GM21576 (cell line): ENCODE results near the gene CEL.

Source experiments
- ATAC-seq: cut with Tn5 transposase; IDR thresholded peaks from one replicate; pipeline ENCODE4 v1.9.1; 2021; ENCODE audit warnings: mild to moderate bottlenecking, moderate library complexity; ENCODE audit not compliant: unreplicated experiment

The CEL gene

DNA sequence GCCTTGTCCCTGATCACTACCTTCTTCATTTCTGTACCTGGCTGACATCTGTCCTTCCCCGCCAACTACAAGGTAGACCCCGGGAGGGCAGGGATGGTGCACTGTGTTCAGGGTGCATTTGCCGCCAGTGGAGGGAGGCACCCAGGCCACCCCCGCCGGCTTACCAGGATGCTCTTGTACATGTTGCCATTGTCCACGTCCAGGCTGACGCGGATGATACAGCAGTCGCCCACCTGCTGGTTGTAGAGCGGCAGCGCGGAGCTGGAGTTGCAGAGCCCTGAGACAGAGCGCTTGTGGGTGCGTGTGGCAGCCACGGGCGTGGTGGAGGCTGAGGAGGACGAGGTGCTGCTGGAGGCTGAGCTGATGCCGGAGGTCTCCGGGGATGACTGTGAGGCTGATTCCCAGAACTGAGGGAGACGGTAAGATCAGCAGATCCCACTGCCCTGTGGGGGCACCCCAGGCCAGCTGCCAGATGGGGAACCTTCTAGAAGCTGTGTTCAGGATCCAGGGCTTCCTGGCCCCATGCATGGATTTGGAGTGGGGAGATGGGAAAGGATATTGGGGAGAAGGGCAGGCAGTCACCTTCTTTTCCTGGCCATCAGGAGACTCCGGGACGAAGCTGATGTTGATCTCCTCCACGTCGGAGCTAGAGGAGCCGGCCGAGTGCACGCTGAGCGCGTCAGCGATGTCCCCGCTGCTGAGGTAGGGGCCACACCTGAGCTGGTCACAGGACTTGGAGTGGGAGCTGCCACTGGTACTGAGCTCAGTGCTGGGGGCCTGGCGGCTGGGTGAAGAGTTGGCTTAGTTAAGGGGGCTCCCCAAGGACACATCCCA, 39.8 kb downstream of the CEL start:
- ATAC-seq: no peak

DNA sequence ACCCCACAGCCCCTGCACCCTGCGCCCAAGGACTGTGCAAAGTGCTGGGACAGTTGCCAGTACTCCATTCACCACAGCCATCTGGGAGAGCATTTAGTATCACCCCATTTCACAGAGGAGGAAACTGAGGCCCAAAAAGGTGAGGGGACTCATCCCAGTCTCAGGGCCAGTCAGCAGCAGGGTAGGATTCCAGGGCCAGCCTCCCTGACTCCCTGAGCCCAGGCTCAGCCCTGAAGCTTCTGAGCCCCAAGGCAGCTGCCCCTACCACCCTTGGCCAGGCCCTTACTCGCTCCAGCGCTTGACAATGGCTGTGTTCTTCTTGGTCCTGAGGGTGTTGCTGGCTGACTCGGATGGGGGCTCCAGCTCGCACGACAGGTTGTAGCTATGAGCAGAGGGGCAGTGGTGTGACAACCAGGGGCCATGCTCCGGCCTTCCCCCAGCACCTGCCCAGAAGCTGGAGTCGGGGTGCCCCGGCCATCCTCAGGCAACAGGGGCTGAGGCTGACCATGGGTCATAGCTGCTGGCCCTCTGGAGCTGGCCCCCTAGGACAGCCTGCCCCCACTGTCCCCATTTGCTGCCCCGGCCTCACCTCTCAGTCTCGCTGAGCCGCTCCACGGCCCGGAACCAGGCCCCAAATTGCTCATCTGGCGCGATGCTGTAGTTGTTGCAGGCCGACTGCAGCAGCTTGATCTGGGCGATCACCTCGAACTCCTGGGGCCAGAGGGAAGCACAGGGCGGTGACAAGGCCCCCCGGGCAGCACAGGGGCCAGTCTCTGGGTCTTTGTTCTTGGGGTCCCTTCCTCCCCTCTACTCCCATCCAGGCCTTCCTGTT, 40.6 kb downstream of the CEL start:
- no peak for ATAC-seq

DNA sequence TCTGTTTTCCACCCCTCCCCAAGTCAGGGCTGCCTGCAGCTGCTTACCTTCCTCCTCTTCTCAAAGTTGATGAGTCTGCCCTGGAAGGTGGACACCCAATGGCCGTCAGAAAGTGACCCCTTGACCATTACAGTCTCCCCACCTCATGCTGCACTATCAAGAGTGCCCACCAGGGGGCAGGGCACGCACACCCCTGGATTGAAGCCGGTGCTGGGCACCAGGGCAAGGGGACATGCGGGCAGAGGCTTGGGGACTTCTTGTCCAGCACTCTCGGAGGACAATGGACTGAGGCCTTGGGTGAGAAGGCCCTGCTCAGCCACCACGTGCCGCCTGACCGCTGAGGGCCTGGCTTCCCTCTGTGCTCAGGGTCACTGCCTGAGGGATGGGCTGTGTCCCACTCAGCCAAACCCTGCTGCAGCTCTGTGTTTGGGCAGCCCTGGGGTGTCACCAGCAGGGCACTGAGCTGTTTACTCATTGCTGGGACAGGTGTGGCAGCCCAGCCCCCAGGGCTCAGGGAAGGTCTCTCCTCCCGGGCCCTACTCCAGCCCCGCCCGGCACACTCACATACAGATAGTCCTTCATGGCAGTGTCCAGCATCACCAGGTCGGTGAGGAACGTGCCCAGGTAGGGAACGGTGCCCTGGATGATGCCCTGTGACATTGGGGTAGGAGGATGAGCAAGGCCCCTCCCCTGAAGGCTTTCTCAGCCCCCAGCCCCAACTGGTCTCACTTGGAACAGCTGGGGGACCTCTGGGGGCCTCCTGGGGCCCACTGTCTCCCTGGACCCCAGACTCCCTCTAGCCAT, 41.6 kb downstream of the CEL start:
- ATAC-seq: no peak

DNA sequence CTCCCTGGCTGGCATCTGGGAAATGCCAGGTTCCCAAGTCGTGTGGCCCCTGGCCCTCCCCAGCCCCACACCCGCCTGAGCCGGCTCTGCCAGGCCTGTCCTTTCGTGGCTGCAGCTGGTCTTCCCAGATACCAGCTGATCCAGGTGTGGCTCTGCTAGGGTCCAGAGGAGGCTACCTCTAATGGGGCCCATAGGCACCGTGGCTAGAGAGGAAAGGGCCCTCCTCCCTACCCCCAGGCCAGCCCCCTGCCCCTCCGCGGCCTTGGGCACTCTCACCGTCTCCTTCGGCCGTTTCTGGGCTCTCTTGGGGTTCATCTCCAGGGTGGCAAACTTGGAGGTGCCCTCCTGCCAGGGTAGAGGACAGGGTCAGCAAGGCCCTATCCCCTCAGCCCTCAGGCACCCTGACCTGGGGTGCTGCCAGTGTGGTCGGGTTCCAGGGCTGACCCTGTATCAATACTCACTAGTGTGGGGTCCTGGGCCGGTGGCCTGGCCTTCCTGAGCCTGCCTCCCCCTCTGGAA, 42.3 kb downstream of the CEL start:
- no peak for ATAC-seq

DNA sequence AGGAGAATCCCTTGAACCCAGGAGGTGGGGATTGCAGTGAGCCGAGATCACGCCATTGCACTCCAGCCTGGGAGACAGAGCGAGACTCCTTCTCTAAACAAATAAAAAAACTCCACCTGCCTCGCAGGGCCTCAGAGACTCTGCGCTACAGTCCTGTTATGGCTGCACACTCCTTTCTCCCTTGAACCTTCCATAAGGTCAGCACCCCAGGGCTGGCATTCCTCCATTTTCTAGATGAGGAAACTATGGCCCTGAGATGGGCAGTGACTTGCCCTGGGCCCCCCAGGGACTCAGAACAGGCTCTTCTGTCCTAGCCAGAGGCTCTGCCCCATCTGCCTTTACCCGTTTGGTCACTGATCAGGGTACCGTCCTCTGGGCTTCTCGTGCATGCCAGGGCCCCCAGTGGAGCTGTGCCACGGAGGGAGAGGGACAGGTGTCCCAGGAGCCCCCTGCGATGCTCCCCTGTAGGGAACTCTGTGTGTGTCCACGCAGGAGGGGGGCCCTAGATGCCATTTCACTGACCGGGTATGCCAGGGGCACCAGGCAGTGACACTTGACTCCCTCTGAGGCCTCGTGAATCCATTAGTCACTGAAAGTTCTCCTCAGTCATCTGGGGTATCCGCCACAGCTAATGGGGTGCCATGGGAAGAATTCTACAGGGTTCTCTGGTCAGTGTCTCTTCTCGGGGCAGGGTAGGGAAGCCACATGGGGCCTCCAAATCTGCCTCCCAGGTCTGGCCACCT, 43.1 kb downstream of the CEL start:
- ATAC-seq: no peak

DNA sequence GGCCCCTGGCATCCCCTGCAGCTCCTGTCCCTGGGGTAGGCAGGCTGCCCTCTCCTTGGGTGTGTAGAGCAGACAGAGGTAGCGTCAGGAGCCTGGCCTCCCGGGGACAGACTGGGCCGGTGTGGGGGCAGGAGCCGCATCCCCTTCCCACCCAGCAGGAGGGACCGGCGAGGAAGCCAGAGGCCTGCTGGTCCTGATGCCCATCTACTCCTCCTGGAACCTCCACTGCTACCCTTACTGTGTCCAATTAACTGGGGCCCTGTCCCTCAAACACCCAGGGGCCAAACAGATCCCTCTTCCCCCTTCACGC, 43.6 kb downstream of the CEL start:
- no peak for ATAC-seq

DNA sequence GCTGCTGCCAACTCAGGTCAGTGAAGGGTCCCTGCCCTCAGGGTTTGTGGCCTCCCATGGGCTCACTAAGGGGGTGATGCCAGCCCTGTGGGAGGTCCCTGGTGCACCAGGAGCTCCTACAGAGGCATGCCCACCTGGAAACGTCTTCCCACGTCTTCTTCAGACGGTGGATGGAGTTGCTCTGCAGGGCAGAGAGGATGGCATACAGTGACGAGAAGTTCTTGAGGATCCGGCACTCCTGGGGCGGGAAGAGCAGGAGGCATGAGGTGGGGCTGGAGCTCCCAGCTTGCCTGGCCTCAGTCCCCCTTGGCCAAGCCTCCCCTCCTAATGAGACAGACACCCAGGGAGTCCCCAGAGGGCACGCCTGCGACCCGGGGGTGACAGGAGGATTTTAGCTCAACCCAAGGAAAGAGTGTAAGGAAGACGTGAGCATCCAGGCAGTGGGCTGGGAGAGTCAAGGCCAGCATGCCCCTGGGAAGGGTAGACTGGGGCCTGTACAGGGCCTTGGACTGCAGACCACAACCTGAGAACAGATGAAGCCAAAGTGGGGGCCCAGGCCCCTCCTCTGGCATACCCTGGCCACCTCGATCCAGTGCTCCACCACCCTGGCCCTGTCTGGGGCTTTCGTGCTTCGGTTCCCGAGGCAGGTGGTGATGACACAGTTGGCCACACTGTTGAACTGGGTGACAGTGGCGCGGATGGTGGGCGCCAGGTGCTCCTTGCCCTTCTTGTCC, 44.9 kb downstream of the CEL start:
- ATAC-seq: no peak

DNA sequence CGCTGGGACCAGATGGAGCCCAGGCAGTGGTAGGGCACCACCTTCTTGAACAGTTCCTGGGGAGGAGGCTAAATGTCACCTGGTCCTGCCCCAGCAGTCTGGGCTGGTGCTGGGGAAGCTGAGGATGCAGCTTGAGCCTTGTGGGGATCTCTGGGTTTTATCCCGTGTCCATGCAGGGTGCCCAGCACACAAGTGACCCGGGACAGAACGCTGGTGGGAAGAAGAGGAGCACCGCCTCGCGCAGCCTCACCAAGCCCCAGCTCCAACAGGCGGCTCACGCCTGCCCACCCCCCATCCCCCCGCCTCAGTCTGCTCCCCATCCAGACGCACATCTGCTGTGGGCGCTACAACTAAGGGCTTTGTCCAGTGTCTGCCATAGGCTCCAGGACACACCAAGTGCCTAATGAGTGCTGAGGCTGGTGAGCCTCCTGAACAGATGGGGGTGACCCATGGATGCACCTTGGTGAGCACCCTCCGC, 45.5 kb downstream of the CEL start:
- ATAC-seq: no peak

DNA sequence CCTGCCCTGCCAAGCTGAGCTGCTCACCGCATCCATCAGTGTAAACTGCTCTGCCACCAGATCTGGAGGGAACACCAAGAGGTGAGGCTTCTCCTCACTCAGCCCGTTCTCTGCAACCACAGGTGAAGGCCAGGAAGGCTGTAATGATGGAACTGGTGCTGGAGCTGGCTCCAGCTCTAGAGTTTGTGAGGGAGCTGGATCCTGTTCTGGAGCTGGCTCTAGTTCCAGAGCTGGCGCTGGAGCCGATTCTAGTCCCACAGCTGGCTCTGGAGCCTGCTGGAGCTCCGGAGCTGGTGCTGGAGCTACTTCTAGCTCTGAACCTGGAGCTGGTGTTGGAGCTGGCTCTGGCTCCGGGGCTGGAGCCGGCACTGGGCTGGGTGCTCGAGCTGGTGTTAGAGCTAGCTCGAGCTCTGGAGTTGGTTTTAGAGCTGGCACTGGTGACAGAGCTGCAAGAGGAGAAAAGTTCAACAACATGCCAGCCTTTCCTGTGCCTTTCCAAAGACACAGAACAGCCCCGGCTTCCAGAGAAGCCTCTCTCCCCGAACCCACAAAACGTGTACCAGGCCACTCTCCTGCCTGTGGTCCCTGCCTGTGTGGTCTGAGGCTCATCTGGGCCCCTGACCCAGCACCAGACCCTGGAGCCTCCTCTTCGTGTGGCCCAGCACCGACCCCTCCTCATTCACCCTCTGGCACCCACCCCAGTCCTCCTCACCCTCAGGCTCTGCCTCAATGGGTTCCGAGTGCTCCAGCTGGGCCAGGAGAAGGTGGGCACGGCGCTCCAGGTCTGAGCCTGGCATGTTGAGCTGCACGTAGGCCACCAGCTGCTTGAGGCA, 46.4 kb downstream of the CEL start:
- ATAC-seq: no peak

DNA sequence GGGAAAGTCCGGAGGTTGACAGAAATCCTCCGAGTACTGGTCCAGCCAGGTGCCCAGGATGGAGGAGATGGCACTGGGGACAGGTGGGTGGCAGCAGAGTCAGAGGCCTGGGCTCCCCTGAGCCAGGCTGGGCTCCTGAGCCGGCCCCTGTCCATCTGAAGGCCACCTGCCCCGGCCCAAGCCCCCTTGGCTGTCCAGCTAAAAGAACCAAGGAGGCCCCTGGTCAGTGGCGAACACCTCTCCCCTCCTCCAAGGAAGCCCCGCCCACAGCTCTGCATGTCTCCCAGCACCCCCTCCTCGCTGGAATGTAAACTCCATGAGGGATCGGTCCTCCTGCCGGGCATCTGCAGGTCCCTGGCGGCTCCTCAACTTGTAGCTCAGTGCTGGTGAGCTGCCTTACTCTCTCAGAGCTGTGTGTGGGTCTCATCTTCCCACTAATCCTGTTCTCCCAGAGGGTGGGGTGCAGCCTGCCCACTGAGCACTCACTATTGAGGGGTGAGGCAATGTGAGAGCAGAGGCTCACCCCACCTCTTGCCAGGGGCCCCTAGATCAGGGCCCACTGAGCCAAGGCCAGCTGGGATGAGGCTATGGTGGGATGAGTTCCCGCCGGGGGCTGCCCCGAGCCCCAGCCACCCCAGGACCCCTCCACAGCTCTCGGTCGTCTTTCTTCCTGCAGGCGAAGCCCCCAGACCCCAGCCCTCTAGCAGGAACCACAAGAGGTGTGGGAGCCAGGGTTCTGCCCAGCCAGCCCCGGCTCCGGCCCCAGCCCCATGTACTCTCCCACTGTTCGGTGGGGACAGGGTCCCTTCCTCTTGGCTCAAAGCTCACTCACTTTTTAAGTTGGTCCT, 47.2 kb downstream of the CEL start:
- ATAC-seq: no peak

DNA sequence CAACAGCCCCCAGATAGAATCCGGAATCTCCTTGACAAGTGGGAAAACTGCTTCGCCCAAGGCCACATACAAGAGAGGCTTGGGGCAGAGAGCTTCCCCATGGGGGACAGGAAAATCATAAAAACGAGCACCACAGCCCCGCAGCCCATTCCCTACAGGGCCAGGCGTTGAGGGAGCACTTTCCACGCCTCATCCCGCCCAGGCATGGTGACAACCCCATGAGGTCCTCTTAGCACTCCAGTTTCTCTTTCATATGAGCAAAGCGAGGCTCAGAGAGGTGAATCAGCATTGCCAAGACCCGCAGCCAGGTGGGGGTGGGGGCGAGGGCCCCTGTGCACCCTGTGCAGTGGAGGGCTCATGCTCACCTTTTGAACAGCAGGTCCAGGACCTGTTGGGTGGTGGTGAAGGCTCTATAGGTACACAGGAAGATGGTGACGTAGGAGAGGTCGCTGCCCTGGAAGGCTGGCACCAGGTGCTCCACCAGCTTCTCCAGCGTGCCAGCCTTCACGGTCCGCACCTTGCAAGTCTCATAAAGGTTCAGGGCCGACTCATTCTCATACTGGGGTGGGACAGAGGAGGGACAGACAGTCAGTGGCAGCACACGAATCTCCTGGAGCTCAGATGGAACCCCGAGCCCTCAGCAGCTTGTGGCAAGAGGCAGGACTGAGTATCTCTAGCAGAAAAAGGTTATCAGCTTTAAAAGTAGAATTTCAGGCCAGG, 48.3 kb downstream of the CEL start:
- ATAC-seq: no peak

DNA sequence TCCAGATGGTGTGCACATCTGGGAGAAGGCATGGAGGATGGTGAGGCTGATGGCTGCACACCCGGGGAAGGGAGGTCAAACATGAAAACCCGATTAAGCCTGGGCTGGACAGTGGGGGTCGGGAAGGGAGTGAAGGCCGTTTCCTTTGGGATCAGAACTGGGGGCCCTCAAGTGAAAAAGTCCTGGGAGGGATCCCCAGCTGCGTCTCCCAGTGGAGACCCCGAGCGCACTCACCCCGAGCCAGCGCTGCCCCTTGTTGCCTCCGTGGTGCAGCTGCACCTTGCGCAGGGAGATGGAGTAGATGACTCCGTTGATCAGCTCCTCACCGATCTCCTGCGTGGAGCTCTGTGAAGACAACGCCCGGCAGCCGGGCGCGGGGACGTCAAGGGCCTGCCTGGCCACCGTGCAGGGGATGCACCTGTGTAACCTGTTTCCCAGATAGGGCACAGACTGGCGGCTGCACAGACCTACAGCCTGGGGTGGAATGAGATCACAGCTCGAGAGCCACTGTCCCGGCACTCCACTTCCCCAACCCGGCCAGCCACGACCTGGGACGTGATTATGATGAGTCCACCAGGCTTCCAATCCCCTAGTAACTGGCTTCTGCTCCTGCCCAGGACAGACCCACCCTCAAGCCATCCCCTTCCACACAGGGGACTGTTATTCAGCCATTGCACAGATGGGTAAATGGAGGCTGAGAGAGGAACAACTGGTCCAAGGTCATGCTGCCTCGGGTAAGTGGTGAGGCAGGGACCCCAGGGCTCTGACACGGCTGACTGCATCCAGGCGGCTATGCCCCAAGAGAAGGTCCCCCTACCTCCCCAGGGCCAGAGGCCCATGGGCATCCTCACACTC, 50.3 kb downstream of the CEL start:
- no peak for ATAC-seq

DNA sequence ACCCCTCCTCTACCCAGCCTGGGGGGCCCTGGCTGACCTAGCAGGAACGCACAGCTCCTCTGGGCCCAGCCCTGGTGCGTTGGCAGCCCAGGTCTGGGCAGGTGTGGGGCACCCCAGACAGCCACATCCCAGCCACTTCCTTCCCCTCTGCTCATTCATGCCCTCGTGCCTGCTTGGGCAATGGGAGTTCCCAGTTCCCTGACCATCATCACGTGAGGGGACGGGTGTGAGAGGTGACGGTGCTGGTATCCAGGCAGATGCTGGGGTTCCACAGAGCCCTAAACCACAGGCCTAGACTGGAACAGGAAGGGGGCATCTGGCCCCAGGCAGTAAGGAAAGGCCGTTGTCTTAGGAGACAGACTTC, 50.9 kb downstream of the CEL start:
- ATAC-seq: no peak

DNA sequence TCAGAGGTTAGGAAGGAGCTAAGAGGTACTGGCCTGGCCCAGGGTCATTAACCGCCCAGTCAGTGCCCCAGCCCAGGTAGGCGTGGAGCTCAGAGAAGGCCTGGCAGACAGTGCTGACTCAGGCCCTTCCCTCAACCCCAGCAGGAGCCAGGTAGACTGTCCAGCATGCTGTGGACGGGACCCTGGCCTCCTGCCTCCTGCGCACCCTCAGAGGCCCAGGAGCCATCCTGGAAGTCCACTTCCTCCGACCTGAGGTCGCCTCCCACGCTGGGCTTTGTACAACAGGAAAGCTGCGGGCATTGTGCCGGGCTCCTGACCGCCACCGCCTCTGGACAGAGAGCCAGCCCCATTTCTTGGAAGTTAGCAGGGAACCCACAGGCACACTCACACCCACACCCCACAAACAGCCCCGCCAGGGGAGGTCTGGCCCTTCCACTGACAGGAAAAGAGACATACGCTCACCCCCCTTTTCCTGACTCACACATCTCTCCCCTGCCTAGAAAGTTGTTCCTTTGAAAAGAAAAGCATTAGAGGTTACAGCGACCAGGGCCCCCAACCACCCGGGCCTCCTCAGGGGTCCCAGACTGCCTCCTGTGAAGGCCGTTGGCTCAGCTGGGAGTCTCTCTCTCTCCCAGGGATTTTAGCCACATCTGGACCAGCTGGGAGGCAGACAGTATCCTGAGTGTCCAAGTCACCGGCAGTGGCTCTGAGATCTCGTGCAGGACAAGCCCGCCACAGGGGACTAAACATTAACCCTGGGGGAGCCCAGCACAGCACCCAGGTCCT, 51.6 kb downstream of the CEL start:
- ATAC-seq: no peak

DNA sequence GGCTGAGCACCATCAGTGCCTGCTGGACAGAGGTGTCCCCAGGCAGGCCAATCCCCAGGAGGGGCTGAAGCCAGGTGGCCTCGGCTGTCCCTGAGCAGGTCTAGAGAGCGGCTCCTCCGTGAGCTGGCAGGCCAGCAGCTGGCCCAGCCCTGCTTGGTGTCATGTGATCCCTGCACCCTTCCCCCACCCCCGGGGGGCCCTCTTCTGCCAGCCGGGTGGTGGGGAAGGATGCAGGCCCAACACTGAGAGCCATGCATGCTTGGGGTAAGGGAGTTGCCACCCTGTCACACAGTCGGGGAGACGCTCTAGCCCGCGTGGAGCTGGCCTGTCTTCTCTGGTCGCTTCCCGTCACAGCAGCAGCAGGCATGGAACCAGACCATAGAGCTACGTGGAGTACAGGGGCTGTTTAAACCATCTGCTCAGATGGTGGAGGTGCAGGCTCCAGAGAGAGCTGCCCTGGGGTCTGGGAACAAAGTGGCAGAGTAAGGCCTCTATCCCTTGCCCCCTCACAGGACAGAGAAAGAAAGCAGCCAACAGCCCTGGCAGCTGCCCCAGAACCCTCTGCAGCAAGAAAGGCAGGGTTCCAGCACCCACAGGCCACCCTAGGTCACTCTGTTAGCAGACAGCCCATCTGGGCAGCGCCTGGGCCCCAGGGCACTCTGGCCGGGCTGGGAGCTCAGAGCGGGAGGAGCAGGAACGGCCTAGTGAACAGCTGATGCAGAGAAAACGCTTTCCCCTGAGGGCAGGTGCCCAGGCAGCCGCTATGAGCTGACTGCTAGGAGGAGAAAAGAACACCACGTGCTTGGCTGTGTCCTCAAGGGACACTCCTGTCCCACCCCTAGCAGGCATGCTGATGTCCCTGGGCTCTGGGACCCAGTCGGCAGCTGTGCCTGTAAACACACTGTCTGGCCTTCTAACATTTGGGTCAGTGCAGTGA, 52.4 kb downstream of the CEL start:
- no peak for ATAC-seq
